ENCODE data around the gene KAT5. TPM values are rescaled to one million over a fixed set of nuclear protein-coding genes. Genes with fewer than 3 reads are reported as not detected.

The KAT5 gene
- total RNA-seq, 4 donors from 2014 or later: 40.0 to 69.4 (median 50.0) TPM

DNA sequence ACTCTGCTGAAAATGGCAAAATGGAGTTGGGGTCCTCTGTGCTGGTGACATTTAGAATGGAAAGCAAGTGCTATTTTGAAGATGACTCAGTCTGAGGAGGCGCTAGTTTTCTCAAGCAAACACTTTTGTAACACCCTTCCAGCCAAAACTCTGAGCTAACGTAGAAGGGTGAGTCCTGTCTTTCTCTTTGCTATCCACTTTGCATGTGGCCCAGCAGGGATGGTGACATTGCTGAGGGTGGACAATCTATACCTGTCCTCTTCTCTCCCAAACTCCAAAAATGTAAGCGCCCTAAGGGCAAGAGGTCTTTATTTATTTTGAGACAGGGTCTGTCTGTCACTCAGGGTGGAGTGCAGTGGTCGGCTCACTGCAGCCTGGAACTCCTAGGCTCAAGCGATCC lies 3.6 kb upstream of the KAT5 start:
- ATAC-seq: no peak
- no peak overlapping the region for H3K27ac ChIP-seq
- H3K27me3 ChIP-seq: no peaks in the 10 kb centered on the region
- in situ Hi-C loops (cut with MboI; ENCODE audit: low sequenced_read_pairs in 4 of 4): loop anchor here in 3 of 4 donors (5.0 to 25.0 kb wide), 2 partner anchors 114 to 279 kb away; no protein-coding TSS in a partner anchor
- peaks cover 0 to 6% of the 10 kb centered on the region in 2 donors for H3K36me3 ChIP-seq
- intact Hi-C loops (cut with DNase I; ENCODE audit: low total_unique reads): no loop called here
- peaks cover 15 to 19% of the 10 kb centered on the region in 2 donors for H3K4me1 ChIP-seq
- no peak overlapping the region for H3K4me3 ChIP-seq
- H3K9me3 ChIP-seq: no peaks in the 10 kb centered on the region
- TF ChIP-seq, protein P1, sequence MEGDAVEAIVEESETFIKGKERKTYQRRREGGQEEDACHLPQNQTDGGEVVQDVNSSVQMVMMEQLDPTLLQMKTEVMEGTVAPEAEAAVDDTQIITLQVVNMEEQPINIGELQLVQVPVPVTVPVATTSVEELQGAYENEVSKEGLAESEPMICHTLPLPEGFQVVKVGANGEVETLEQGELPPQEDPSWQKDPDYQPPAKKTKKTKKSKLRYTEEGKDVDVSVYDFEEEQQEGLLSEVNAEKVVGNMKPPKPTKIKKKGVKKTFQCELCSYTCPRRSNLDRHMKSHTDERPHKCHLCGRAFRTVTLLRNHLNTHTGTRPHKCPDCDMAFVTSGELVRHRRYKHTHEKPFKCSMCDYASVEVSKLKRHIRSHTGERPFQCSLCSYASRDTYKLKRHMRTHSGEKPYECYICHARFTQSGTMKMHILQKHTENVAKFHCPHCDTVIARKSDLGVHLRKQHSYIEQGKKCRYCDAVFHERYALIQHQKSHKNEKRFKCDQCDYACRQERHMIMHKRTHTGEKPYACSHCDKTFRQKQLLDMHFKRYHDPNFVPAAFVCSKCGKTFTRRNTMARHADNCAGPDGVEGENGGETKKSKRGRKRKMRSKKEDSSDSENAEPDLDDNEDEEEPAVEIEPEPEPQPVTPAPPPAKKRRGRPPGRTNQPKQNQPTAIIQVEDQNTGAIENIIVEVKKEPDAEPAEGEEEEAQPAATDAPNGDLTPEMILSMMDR (IDR thresholded peaks at IDR 0.05 in 4 of 5, conservative IDR thresholded peaks at IDR 0.05 in 1 of 5): no peak
- TF ChIP-seq POLR2A (IDR thresholded peaks at IDR 0.05): no peak
- no peak for DNase-seq

DNA sequence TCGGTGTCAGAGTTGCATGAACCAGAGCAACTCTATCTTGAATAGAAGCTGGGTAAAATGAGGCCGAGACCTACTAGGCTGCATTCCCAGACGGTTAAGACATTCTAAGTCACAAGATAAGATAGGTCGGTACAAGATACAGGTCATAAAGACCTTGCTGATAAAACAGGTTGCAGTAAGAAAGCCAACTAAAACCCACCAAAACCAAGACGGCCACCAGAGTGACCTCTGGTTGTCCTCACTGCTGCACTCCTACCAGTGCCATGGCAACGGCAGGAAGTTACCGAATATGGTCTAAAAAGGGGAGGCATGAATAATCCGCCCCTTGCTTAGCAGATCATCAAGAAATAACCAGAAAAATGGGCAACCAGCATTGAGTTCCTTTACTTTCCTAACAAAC lies 2.4 kb upstream of the KAT5 start:
- intact Hi-C loops (cut with DNase I; ENCODE audit: low total_unique reads) (loop anchor here (5.0 kb wide), 1 partner anchor 92 kb away; the partner anchor contains the start of gene PCNX3), in situ Hi-C loops (cut with MboI; ENCODE audit: low sequenced_read_pairs in 4 of 4) (loop anchor here (5.0 to 25.0 kb wide), 4 partner anchors 108 to 285 kb away; no protein-coding TSS in a partner anchor)
- Histone ChIP-seq H3K27me3 (no peaks in the 10 kb centered on the region), H3K4me3 (no peak overlapping the region), H3K27ac (no peak overlapping the region), H3K9me3 (no peaks in the 10 kb centered on the region), H3K36me3 (peaks cover 0 to 18% of the 10 kb centered on the region in 2 donors), H3K4me1 (peaks cover 15 to 22% of the 10 kb centered on the region in 2 donors)
- ATAC-seq: no peak
- TF ChIP-seq, protein P1 (IDR thresholded peaks at IDR 0.05 in 4 of 5, conservative IDR thresholded peaks at IDR 0.05 in 1 of 5): no peak
- no peak for TF ChIP-seq POLR2A (IDR thresholded peaks at IDR 0.05)
- no peak for DNase-seq

GRCh38 chr11:65710421-65710820 lies 1.6 kb upstream of the KAT5 start:
- intact Hi-C loops (cut with DNase I; ENCODE audit: low total_unique reads) (loop anchor here (5.0 kb wide), 1 partner anchor 93 kb away; the partner anchor contains the start of gene PCNX3), in situ Hi-C loops (cut with MboI; ENCODE audit: low sequenced_read_pairs in 4 of 4) (loop anchor here (5.0 to 25.0 kb wide), 4 partner anchors 107 to 284 kb away; no protein-coding TSS in a partner anchor)
- DNase-seq (no peak), ATAC-seq (no peak)
- no peak overlapping the region for H3K4me3 ChIP-seq
- peaks cover 15 to 22% of the 10 kb centered on the region in 2 donors for H3K4me1 ChIP-seq
- H3K36me3 ChIP-seq: peaks cover 0 to 25% of the 10 kb centered on the region in 2 donors
- H3K27ac ChIP-seq: peak overlapping the region; percentile 96 to 100 (median 99)
- H3K9me3 ChIP-seq: no peaks in the 10 kb centered on the region
- TF ChIP-seq POLR2A (IDR thresholded peaks at IDR 0.05): no peak
- TF ChIP-seq, protein P1 (IDR thresholded peaks at IDR 0.05 in 4 of 5, conservative IDR thresholded peaks at IDR 0.05 in 1 of 5): no peak
- H3K27me3 ChIP-seq: no peaks in the 10 kb centered on the region

DNA sequence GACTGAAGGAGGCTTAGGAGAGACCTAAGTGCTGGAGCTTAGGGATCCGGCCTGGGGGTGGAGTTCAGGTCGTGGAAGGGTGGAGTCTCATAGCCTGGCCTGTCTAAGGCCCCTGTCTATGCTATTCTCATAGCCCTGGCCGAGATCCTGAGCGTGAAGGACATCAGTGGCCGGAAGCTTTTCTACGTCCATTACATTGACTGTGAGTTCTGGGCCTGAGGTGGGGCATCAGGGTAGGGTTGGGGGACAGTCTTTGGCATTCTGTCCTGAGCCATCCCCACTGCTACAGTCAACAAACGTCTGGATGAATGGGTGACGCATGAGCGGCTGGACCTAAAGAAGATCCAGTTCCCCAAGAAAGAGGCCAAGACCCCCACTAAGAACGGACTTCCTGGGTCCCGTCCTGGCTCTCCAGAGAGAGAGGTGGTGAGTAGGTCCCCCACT lies 603 bp downstream of the KAT5 start:
- ATAC-seq: no peak
- Histone ChIP-seq H3K27ac (peak overlapping the region; percentile 96 to 100 (median 99)), H3K27me3 (no peaks in the 10 kb centered on the region), H3K4me3 (peak overlapping the region; percentile 73 to 97 (median 84)), H3K9me3 (no peaks in the 10 kb centered on the region), H3K36me3 (peaks cover 0 to 47% of the 10 kb centered on the region in 2 donors), H3K4me1 (peaks cover 15 to 18% of the 10 kb centered on the region in 2 donors)
- in situ Hi-C loops (cut with MboI; ENCODE audit: low sequenced_read_pairs in 4 of 4) (loop anchor here (5.0 to 25.0 kb wide), 4 partner anchors 105 to 282 kb away; no protein-coding TSS in a partner anchor), intact Hi-C loops (cut with DNase I; ENCODE audit: low total_unique reads) (loop anchor here (1.0 to 5.0 kb wide), 6 partner anchors 8 to 147 kb away; partner anchors contain the start of genes AP5B1, PCNX3 and RNASEH2C)
- TF ChIP-seq, protein P1 (IDR thresholded peaks at IDR 0.05 in 4 of 5, conservative IDR thresholded peaks at IDR 0.05 in 1 of 5): no peak
- no peak for TF ChIP-seq POLR2A (IDR thresholded peaks at IDR 0.05)
- DNase-seq: no peak
